C4-2B (cell line): ENCODE measurements around the gene MPI.

Experiments
- ZFX ChIP-seq: fragments of 450-650 bp; IDR thresholded peaks from 2 replicates; pipeline ENCODE4 v1.6.1; 2017
- TF ChIP-seq, protein P1 (sequence below): fragments of 450-650 bp; conservative IDR thresholded peaks from 2 replicates; pipeline ENCODE4 v1.5.1; 2017; ENCODE audit warnings: mild to moderate bottlenecking

DNA sequence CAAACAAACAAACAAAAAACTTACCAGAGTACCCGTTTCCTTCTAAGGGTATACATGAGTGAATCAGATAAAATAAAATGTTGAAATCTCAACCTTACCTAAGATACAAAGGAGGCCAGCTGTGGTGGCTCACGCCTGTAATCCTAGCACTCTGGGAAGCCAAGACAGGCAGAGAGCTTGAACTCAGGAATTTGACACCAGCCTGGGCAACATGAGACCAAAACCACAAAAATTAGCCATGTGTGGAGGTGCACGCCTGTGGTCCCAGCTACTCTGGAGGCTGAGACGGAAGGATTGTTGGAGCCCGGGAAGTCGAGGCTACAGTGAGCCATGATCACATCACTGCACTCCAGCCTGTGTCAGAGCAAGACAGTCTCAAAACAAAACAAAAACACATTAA lies 27.8 kb downstream of the MPI start:
- TF ChIP-seq, protein P1, sequence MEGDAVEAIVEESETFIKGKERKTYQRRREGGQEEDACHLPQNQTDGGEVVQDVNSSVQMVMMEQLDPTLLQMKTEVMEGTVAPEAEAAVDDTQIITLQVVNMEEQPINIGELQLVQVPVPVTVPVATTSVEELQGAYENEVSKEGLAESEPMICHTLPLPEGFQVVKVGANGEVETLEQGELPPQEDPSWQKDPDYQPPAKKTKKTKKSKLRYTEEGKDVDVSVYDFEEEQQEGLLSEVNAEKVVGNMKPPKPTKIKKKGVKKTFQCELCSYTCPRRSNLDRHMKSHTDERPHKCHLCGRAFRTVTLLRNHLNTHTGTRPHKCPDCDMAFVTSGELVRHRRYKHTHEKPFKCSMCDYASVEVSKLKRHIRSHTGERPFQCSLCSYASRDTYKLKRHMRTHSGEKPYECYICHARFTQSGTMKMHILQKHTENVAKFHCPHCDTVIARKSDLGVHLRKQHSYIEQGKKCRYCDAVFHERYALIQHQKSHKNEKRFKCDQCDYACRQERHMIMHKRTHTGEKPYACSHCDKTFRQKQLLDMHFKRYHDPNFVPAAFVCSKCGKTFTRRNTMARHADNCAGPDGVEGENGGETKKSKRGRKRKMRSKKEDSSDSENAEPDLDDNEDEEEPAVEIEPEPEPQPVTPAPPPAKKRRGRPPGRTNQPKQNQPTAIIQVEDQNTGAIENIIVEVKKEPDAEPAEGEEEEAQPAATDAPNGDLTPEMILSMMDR = no peak
- TF ChIP-seq ZFX = no peak
